Keratinocyte (primary cell): ENCODE data around the gene NUDT13.

Source experiments
- CTCF ChIP-seq, 3 experiments: IDR thresholded peaks in 1 of 3; conservative IDR thresholded peaks in 1 of 3; optimal IDR thresholded peaks in 1 of 3; 2 replicates in 2 of 3; 3 replicates in 1 of 3; pipeline versions ENCODE3 to v1.5.1; 2011; ENCODE audit warnings: low read length in 3 of 3, mild to moderate bottlenecking in 3 of 3, moderate library complexity in 2 of 3, control low read depth in 1 of 3, inconsistent platforms in 1 of 3; ENCODE audit not compliant: insufficient read depth in 2 of 3; ENCODE audit errors: extremely low read depth in 1 of 3
- EZH2 ChIP-seq: IDR thresholded peaks from one replicate; pipeline ENCODE4 v1.6.1; 2012; ENCODE audit warnings: inconsistent platforms, mild to moderate bottlenecking, low read length, moderate library complexity

GRCh38 chr10:73061743-73062142 is 48.5 kb upstream of the NUDT13 start:
- TF ChIP-seq EZH2 (no peak), CTCF (optimal IDR thresholded peaks at IDR 0.05 in 1 of 3, IDR thresholded peaks at IDR 0.05 in 1 of 3, conservative IDR thresholded peaks at IDR 0.05 in 1 of 3; ENCODE audit: extremely low read depth in 1 of 3, insufficient read depth in 2 of 3, low read length in 3 of 3) (no peak)
